ENCODE measurements around the gene LARGE1.
"Not testable (repeated sequence)": the region's sequence is repeated elsewhere in the genome, so short reads cannot be mapped to it uniquely, and the experiment has no call there.

The LARGE1 gene

DNA sequence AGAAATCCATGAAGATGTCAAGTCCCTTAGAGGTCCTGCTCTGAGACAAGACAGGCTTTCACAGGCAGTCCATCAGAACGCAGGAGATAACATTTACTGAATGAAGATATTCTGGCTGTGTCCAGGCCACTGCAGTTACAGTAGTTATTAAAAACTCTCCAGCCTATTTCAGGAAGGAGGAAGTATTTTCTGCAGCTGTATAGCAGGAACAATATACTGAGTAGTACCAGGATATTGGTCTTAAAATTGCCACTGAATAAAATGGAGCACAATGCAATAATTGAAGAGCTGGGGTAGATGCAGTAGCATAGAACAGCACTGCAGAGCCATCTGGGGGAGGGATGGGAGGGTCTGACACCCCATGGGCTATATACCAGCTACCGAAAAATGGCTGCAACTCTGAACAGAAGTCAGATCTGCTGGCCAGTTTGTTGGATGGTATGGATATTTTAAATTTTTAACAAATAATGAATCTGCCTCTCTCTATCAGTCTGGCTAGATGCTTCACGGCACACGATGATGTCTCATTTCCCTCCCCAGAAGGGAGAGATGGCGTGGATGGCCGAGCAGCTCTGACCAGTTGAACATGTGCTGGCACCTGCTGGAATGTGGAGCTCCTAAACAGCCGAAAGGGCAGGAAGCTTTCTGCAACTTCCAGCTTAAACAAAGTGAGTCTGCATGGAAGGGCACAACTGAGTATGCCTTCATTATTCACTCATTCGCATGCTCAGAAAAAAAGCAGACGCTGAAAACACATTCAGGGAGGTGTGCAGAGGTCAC, 520.0 kb downstream of the LARGE1 start:
- DNase-seq = no peak

DNA sequence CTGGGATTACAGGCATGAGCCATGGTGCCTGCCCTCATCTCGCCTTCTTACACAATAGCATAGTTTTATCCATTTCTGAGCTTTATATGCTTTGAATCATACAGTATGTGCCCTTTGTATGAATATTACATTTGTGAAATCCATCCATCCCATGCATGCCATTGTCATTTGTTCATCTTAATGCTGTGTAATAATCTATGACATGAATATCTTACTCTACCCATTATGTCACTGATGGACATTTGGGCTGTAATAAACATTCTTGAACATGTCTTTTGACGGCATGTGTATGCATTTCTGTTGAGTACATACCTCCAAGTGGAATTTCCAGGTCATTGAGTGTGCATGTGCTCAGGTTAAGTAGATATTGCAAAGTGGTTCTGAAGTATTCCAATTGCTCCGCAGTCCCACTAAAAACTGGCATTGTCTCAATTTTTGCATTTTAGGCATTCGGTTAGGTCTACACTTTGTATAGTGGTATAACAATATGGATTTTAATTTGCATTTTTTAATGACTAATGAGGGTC, 522.8 kb downstream of the LARGE1 start:
- no peak for DNase-seq

DNA sequence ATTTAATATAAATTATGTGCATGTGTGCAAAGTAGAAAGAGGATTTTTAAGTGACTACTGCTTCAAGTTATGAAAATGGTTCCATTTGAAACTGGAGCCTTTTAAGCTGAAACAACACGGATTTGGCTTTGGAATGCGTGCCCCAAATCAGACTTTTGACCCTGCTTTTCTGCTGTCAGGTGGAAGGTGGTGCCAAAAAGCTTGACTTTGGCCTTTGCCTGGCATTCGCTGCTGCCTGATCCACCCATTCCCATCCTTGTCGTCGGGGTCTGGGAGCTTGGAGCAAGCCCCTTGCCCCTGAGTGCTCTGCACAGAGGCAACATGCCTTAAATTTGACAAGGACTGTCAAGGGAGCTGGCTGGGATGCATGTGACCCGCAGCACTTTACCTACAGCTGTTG, 526.8 kb downstream of the LARGE1 start:
- DNase-seq = no peak

DNA sequence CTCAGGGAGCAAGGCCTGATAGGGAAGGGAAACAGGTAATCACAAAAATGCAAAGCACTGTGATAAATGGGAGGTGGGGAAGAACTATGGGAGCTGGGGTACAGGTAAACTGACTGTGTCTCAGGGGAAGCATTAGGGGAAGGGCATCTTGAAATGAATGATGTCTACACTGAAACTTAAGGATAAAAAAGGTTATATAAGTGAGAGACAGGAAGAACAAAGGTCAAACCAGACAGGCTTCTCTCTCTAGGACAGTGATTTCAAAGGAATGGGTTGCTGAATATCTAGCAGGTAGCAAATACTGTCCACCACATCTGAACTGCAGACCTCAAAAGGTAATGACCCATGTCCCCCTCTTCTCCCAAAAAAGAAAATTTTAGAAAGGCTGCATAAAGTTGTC, 529.0 kb downstream of the LARGE1 start:
- no peak for DNase-seq

DNA sequence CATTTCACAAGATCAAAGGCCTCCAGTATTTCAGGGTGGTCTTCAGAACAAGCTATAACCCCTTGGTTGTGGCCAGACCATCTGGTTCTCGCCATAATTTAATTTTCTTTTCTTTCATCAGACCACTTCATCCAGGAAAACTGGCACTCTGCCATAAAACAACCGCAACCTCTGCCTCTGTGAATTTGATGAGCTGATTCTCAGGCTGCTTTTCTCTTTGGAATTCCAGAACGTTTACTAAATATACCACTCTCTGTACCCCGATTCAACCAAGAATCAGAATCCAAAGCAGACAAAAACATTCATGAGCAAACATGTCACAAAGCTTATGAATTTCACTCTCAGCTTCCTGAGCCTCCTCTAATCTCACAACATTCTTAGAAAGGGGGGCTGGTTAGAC, 530.3 kb downstream of the LARGE1 start:
- DNase-seq = peak; percentile 1

DNA sequence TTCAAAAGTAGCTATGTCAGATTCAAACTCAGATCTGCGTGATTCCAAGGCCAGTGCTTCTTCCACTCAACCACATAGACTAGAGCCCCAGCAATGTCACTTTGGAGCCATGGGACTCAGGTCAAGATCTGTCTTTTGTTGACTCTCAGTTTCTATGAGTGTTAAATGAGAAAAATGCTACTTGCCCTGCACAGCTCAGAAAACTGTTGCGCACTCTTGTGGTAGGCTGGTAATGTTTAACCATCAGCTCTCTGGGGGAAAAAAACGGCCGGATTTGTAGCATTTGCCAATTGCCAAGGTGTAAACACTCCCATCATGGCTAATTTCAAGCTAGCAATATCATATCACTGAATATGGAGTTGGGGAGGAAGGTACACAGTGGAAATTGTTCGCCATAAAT, 534.0 kb downstream of the LARGE1 start:
- DNase-seq = no peak

DNA sequence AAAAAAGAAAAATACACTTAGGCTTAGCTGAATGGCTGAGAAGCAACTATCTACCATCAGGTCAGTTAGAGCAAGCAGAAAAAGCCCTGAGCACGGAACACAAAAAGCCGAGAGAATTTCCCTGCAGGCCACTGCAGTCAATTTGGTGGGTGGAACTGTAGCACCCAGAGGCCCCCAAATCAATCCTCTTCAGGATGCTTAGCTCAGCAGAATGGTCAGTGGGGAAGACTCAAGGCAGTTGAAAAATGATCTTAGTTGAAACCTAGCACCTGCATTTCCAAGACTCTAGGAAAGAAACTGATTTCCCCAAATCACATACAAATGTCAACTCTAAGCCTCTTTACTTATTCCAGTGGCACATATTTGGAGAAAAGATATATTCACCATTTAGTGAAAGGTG, 534.7 kb downstream of the LARGE1 start:
- DNase-seq = no peak

DNA sequence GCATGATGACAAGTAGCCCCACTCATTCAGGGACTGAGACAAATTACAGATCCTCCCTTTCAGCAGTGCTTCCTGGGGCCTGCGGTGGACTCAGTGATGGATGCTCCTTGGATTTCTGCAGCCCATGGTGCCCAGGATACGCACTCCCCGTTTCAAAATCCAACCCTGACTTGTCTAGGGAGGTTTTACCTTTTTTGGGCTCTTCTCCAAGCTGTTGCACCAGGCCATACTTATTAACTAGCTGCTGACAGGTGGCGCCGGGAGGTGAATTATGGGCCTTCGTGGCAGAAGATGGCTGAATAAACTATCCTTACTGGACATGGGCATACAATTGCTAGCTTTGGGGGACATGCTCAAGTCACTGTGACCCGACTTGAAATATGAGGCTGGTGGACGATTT, 537.8 kb downstream of the LARGE1 start:
- no peak for DNase-seq

DNA sequence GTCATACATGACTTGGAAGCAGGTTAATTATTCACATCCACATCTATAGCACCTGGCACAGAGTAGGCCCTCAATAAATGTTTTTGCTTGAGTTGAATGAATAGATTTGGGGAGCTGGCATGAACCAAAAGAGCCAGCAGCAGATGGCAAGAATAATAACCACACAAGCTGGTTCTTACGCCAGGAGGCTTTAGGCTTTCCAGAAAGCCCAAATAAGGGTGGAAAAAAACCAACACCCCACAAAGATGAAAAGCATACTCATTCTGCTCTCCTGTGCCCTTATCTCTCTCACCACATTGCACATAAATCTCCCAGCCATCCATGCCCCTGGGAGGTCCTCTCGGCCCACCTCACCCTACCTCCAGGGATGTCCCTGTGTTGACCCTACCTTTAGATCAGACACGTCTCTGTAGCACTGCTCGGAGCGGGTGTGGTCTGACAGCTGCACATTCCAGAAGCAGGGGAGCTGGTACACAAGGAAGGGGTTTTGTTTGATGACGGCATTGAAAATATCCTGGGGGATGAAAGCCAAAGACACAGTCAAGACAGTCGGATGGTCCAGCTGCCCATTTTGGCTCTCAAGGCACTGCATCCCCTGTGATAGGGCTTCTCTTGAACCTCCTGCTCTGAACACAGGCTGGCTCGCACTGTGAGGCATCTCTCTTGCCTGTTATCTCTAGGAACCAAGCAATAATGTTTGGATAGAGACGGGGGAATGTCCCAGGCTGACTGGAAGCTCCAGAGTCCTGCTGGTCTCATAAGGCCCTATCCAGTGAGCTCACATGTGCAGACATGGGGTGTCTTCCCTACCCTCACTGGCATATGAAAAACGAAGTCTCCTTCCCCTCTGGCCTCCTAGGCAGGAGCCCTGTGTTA, 538.5 kb downstream of the LARGE1 start:
- DNase-seq = no peak

DNA sequence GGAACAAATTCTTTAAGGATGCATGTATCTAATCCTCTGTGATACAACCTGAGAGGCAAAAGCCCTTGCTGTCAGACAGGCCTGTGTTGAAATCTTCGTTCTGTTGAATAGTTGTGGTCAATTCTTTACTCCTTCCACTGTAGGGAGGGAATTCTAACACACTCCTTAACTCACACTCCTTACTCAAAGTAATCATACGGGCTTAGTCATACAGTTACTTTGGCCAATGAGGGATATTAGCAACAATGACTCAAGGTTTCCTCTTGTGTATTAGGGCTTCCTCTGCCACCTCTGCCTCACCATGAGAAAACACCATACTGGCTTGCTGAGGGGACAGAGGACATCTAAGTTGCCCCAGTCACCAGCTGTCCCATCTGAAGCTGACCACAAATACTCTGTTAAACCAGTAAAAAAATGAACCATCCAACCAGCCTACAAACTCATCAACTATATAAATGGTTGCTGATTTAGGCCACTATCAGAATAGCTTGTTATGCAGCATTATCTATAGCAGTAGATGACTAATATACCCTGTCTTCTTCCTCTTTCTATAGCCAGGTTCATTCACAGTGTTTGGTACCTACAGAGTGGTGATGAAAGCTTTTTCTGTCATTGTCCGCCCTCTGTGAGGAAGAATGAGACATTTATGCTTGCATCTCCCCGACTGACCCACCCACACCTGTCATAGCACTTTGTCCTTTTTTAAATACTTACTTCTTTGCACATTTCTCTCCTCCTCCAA, 539.3 kb downstream of the LARGE1 start:
- DNase-seq = no peak

DNA sequence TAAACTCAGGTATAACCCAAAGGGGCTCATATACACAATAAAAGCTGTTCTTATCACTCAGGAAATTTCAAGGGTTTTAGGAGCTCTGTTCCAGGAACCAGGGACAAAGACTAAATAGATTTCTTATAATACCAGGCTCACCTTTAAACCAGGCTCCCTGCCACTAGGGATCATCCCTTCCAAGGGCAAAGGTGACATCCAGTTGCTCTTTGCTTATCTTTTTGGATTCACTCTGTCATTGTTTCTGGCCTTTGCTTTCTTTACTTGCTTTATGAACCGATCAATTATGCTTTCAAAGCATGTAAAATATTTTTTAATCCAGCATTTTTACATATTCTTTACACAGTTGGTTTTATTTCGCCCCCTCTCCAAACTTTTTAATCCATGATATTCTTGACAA, 540.4 kb downstream of the LARGE1 start:
- no peak for DNase-seq

DNA sequence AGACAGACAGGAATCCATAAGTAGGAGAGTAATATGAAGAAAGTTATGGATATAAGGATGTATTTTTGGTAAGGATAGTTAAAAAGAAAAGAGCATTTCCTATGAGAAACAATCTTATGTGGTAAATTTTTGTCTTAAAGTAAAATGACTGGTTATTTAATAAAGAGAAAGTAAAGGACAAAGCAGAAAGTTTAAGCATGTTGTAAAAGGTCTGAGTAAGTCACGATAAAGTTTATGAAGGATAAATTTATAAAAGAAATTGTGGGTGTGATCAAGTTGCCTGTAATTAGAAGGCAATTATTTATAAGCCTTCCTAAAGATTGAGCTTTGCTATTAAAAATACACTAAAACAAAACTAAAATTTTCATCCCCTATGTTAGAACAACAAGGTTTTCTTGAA, 547.4 kb downstream of the LARGE1 start:
- DNase-seq = no peak

DNA sequence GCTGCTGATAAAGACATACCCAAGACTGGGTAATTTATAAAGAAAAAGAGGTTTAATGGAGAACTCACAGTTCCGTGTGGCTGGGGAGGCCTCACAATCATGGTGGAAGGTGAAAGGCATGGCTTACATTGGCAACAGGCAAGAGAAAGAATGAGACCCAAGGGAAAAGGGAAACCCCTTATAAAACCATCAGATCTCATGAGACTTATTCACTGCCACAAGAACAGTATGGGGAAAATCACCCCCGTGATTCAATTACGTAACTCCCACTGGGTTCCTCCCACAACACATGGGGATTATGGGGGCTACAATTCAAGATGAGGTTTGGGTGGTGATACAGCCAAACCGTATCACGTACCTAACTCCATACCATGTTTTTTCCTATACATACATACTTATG, 557.0 kb downstream of the LARGE1 start:
- not testable (repeated sequence) for DNase-seq

DNA sequence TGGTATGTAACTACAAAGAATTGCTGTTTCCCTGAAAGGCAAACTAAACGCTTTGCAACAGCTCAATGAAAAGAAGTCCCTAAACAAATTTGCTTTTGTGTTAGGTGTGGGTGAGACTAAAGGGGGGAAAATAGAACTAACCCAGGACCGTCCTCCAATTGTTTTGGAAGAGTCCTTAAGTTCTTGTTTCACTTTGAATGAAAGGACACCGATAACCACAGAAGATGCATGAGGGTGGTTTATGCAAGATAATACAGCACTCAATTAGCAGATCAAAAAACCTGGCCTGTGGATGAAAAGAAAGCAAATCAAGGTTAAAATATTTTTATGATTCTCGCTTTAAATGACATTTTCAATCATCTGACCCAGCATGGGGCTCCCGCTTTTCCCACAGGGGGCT, 557.6 kb downstream of the LARGE1 start:
- no peak for DNase-seq

DNA sequence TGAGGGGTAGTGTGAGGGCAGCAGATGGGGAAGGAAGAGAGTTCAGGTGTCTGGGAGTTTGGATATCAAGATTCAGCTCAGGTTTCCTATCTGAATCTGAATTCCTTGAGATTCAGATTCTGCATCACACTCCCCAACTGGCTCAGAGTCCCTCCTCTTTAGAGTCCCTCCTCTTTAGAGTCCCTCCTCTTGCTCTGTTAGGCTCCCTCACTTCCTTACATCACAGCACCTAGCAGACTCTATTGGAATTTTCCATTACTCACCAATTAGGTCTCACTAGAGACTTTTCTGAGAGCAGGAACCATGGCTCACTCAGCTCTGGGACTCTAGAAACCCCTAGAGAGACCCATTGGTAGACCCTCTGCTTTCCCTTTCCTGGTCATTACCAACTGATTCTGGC, 558.7 kb downstream of the LARGE1 start:
- no peak for DNase-seq

DNA sequence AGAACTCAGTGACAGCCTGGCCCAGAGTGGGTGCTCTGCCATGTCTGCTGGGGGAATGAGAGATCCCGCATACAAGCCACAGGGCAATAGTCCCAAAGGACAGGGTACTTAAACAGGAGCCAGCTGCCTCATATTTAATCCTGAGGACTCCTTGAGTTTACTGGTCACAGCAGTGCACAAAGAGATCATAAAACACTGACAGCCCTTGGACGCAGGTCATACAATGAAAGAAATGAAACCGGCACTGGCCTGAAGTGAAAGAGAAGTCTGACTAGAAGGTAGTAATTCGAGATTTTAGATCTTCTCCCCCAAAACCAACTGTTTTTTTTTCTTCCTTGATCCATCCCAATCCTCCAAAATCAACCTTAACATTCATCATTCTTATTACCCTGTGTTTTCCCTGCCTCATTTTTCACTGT, 562.3 kb downstream of the LARGE1 start:
- DNase-seq = no peak

DNA sequence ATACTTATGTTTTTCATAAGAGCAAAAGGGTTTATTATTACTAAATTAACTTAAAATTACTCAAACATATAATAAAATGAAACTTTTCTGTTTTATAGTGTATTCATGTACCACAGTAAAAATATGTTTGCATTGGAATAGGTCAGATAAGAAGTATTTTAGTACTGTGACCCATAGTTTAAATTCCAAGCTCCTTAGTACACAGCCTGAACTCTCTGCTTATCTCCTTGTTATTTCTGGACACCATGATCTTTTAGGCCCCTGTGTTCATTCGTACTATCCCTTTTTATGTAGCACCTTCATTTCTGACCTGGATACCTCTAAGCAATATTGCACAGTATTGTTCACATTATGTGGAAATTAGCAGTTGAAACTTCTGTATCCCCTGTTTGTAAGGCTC, 565.3 kb downstream of the LARGE1 start:
- DNase-seq = no peak

DNA sequence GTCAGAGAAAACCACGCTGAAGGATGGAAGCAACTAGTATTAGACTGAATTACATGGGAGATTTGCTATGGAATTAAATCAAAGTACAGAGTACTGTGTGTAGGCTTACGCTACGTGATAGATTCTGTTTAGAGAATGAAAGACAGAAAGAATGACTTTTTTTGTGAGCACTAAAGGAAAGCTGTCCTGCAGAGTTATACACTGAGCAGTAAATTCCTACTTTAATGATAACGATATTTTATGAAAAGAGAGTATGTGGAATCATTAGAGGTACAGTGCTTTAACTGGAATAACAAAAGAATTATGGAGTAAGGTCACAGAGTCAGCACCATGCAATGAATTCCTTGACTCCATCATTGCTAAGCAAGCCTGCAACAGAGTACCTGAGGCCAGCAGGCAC, 566.8 kb downstream of the LARGE1 start:
- no peak for DNase-seq

DNA sequence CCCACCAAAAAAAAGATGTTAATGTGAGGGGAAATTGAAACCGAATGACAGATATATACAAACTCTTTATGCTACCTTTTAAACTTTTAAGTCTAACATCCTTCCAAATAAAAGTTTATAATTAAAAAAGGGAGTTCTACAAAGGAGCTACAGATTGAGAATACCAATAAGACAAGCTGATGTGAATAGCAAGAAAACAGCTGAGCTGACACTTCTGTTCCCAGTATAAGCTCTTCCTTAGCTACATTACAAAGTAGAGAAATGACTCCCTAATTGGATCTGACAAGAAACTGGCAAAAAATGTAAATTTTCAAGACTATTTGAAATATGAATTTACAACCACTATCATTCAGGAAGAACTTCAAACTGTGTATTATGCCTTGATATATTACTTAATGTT, 567.5 kb downstream of the LARGE1 start:
- no peak for DNase-seq

DNA sequence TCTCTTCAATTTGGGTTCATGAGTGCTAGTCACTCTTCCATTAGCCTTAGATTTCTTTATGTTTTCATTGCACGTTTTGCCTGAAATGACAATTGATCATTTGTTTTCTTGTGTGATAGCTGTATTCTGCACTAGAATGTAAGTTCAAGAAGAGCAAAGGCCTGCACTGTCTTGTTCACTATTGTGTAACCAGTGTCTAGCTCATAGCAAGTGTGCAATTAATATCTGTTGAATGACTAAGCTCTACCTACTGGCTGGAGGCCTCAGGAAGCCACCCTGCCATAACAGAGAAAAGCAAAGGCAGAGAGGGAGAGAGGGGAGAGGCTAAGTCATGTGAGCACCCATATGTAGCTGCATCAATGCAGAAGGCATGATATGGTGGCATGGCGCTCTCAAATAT, 569.3 kb downstream of the LARGE1 start:
- DNase-seq = no peak

DNA sequence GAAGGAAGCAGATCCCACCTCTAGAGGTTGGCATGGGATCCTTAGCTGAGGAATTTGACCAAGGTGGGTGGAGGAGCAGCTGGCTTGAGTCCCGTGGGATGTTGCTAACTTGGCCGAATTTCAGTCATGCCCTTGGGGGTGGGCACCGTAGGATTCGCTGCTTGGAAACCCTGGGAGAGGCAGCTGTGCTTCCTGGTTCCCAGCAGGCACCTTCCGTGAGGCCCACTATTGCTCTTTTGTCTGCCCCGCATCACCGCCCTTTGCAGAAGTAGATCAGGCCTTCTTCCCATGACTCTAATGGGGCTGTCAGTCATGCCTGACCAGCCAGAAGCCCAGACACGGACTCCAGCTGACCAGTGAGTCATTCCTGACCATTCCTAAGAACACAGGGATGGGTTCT, 569.8 kb downstream of the LARGE1 start:
- no peak for DNase-seq

DNA sequence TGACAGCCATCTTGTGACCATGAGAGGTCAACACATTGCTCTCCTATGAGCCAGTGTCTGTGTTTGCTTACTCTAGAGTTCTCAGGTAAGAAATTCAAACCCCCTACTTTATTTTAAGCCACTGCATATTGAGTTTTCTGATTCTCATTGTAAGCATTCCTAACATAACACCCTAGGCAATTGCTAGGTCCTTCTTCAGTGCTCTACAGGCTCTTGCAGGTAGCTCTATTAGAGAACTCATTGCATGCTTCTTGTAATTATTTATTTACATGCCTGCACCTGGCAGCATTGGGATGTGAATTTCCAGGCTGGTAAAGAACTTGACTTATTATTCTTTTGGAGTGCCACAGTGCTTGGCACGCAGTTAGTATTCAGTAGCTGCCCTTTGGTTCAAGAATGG, 573.3 kb downstream of the LARGE1 start:
- no peak for DNase-seq

DNA sequence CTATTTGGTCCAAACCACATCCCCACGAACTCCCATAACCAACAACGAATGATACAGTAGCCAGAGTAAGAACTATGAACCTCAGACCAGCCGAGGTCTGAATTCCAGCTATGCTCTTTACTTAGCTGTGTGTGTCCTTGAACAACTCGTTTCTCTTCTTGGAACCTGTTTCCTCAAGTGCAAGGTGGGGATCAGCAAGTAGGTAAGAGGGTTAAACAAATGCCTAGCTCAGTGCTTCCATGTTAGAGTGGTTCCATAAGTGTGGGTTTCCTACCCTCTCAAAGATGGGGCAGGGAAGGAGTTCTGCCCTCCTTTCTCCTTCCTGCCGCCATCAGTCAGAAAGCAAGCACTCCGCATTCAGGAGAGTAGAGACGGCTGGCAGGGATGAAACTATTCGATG, 578.7 kb downstream of the LARGE1 start:
- DNase-seq = no peak
